GM23338 (cell line): ENCODE results near the gene DCLK2. TPM values are rescaled to one million over a fixed set of nuclear protein-coding genes. Genes with fewer than 3 reads are reported as not detected.

Experiments
- ATAC-seq: fragments of 200-7000 bp; cut with Tn5 transposase; 3 replicates; pipeline ENCODE4 v1.9.1; 2020
- DNase-seq: peaks from one replicate; pipeline ENCODE4 v3.0.0-alpha.2; 2015; ENCODE audit warnings: low spot score
- H2AFZ ChIP-seq: fragments of 200-600 bp; sonication (generic); 2 replicates; pipeline ENCODE4 v1.8.0; 2016; ENCODE audit warnings: antibody characterized with exemption, mild to moderate bottlenecking, moderate library complexity
- H3F3A ChIP-seq: fragments of 200-600 bp; sonication (generic); replicated peaks from 2 replicates; pipeline ENCODE4 v1.8.0; 2017; ENCODE audit warnings: antibody characterized with exemption, mixed run types, low read depth
- H3K27ac ChIP-seq: fragments of 200-600 bp; sonication (generic); 2 replicates; pipeline ENCODE4 v1.6.1; 2016; ENCODE audit warnings: low read depth
- H3K27me3 ChIP-seq: fragments of 200-600 bp; sonication (generic); 2 replicates; pipeline ENCODE4 v1.8.0; 2016; ENCODE audit warnings: mild to moderate bottlenecking, mixed run types, moderate library complexity; ENCODE audit not compliant: insufficient read depth
- H3K36me3 ChIP-seq: fragments of 200-600 bp; sonication (generic); 2 replicates; pipeline ENCODE4 v1.8.0; 2016; ENCODE audit warnings: mild to moderate bottlenecking; ENCODE audit not compliant: insufficient read depth
- H3K4me1 ChIP-seq: fragments of 200-600 bp; sonication (generic); 2 replicates; pipeline ENCODE4 v1.8.0; 2016; ENCODE audit warnings: mild to moderate bottlenecking, moderate library complexity; ENCODE audit not compliant: insufficient read depth
- H3K4me2 ChIP-seq: fragments of 200-600 bp; sonication (generic); 2 replicates; pipeline ENCODE4 v1.7.1; 2017; ENCODE audit warnings: mixed run types
- H3K4me3 ChIP-seq: fragments of 200-600 bp; sonication (generic); 2 replicates; pipeline ENCODE4 v1.6.1; 2016; ENCODE audit warnings: mixed run types
- H3K79me2 ChIP-seq: fragments of 200-600 bp; sonication (generic); replicated peaks from 2 replicates; pipeline ENCODE4 v1.8.0; 2017; ENCODE audit warnings: mild to moderate bottlenecking; ENCODE audit not compliant: insufficient read depth
- H3K9me2 ChIP-seq: fragments of 200-600 bp; sonication (generic); 2 replicates; pipeline ENCODE4 v1.8.0; 2017; ENCODE audit not compliant: insufficient read depth
- H4K20me1 ChIP-seq: fragments of 200-600 bp; sonication (generic); replicated peaks from 2 replicates; pipeline ENCODE4 v1.8.0; 2017; ENCODE audit warnings: mild to moderate bottlenecking; ENCODE audit not compliant: insufficient read depth
- H3K27ac Mint-ChIP-seq: 2 replicates; pipeline ENCODE4 v1.8.0; 2020; ENCODE audit warnings: inconsistent platforms, mild to moderate bottlenecking, moderate library complexity, mixed read lengths
- H3K27me3 Mint-ChIP-seq: 3 replicates; pipeline ENCODE4 v1.8.0; 2022; ENCODE audit warnings: low read depth, mild to moderate bottlenecking, moderate library complexity, mixed read lengths, inconsistent platforms; ENCODE audit not compliant: insufficient read depth, poor library complexity
- H3K36me3 Mint-ChIP-seq: 3 replicates; pipeline ENCODE4 v1.8.0; 2021; ENCODE audit warnings: low read depth, mild to moderate bottlenecking, inconsistent platforms, moderate library complexity, mixed read lengths
- H3K4me1 Mint-ChIP-seq: 3 replicates; pipeline ENCODE4 v1.8.0; 2020; ENCODE audit warnings: mild to moderate bottlenecking, inconsistent platforms, mixed read lengths
- H3K4me3 Mint-ChIP-seq: 3 replicates; pipeline ENCODE4 v1.8.0; 2021; ENCODE audit warnings: moderate library complexity, mild to moderate bottlenecking, inconsistent platforms, mixed read lengths
- H3K9me3 Mint-ChIP-seq: 3 replicates; pipeline ENCODE4 v1.8.0; 2020; ENCODE audit warnings: moderate library complexity, mild to moderate bottlenecking, inconsistent platforms, mixed read lengths
- CTCF ChIP-seq, 2 experiments: fragments of 200-600 bp in 1 of 2; sonication (generic) in 1 of 2; conservative IDR thresholded peaks; 2 replicates each; pipeline versions ENCODE4 v1.5.1 to v1.6.1; 2016 to 2017; ENCODE audit warnings: antibody characterized with exemption in 2 of 2, low read depth in 2 of 2, mild to moderate bottlenecking in 2 of 2, moderate library complexity in 1 of 2
- NANOG ChIP-seq: IDR thresholded peaks from 2 replicates; pipeline ENCODE4 v1.6.1; 2016; ENCODE audit warnings: antibody characterized with exemption, borderline replicate concordance
- POLR2AphosphoS5 ChIP-seq: IDR thresholded peaks from 2 replicates; pipeline ENCODE4 v1.6.1; 2016; ENCODE audit warnings: antibody characterized with exemption, low read depth
- REST ChIP-seq: IDR thresholded peaks from one replicate; pipeline ENCODE4 v1.6.1; 2018; ENCODE audit warnings: antibody characterized with exemption; ENCODE audit not compliant: unreplicated experiment
- ZNF114 ChIP-seq: fragments of 250-450 bp; sonication (Bioruptor Pico); IDR thresholded peaks from 2 replicates; pipeline ENCODE4 v1.5.0; 2020; ENCODE audit warnings: mild to moderate bottlenecking, moderate library complexity
- ZNF331 ChIP-seq: fragments of 250-450 bp; sonication (Bioruptor Pico); IDR thresholded peaks from 2 replicates; pipeline ENCODE4 v1.5.0; 2020; ENCODE audit warnings: low read depth, mild to moderate bottlenecking, moderate library complexity
- ZNF462 ChIP-seq: fragments of 250-450 bp; sonication (Bioruptor Pico); IDR thresholded peaks from 2 replicates; pipeline ENCODE4 v1.5.0; 2020; ENCODE audit warnings: mild to moderate bottlenecking, moderate library complexity
- polyA plus RNA-seq: library from polyadenylated mRNA; unstranded; fragments of >200 nt; fragmentation: Nextera tagmentation; extraction: Ambion mirVana; gene quantifications from 2 replicates; pipeline ENCODE4 v1.2.1, GENCODE V29; 2016
- total RNA-seq: library from RNA; depleted of rRNA; stranded (reverse); fragments of >200 nt; shearing (Covaris generic); gene quantifications from 2 replicates; pipeline ENCODE4 v1.2.3, GENCODE V29; 2014

The DCLK2 gene
- total and polyA plus RNA-seq, 2 experiments from 2014 or later = 0.49 TPM; not detected in 1

GRCh38 chr4:150217192-150217591, 138.9 kb downstream of the DCLK2 start:
- Histone ChIP-seq H3K27me3 (no peaks in the 10 kb centered on the region), H3K79me2 (no peaks in the 10 kb centered on the region), H3K27ac (no peak overlapping the region), H3K4me2 (no peak overlapping the region), H3K4me1 (peaks cover 8% of the 10 kb centered on the region; the same call in 1 of the 2 replicates), H2AFZ (peak overlapping the region; percentile 44; the same call in 1 of the 2 replicates), H3F3A (no peaks in the 10 kb centered on the region), H3K9me2 (no peaks in the 10 kb centered on the region), H3K36me3 (no peaks in the 10 kb centered on the region), H3K4me3 (no peak overlapping the region), H4K20me1 (no peaks in the 10 kb centered on the region)
- Mint-ChIP-seq H3K27ac (peak overlapping the region; percentile 75), H3K27me3 (peaks cover 2% of the 10 kb centered on the region), H3K4me3 (no peak overlapping the region), H3K9me3 (no peaks in the 10 kb centered on the region), H3K4me1 (peaks cover 12% of the 10 kb centered on the region; the same call in 2 of the 3 replicates), H3K36me3 (no peaks in the 10 kb centered on the region)
- no peak for TF ChIP-seq ZNF462 (CRISPR knock-in tag)
- TF ChIP-seq POLR2AphosphoS5 = no peak
- TF ChIP-seq REST = no peak
- no peak for TF ChIP-seq NANOG
- TF ChIP-seq CTCF (conservative IDR thresholded peaks at IDR 0.05; ENCODE audit: low read depth in 2 of 2) = peak; percentile 29 to 60
- TF ChIP-seq ZNF114 (CRISPR knock-in tag) = no peak
- no peak for TF ChIP-seq ZNF331 (CRISPR knock-in tag)
- peak; percentile 65 for DNase-seq
- ATAC-seq = peak; percentile 69
